Epithelial cell of proximal tubule (primary cell): ENCODE measurements around the gene ANO4. TPM values are rescaled to one million over a fixed set of nuclear protein-coding genes. Genes with fewer than 3 reads are reported as not detected.
"Not testable (repeated sequence)": the region's sequence is repeated elsewhere in the genome, so short reads cannot be mapped to it uniquely, and the experiment has no call there.

ENCODE experiments used
- DNase-seq: peaks from one replicate; pipeline ENCODE4 v3.0.0-alpha.2; 2011; ENCODE audit warnings: low read depth
- H3K4me3 ChIP-seq: 2 replicates; pipeline ENCODE4 v1.5.1; 2011; ENCODE audit warnings: low read depth, mild to moderate bottlenecking, low read length
- total RNA-seq: library from RNA; depleted of rRNA; stranded (reverse); fragments of >200 nt; gene quantifications from 2 replicates; pipeline ENCODE4 v1.2.3, GENCODE V29; 2015
- TF ChIP-seq, protein P1 (sequence below): conservative IDR thresholded peaks from 2 replicates; pipeline ENCODE4 v1.5.1; 2012; ENCODE audit warnings: low read depth, mild to moderate bottlenecking, low read length

ANO4 gene
- total RNA-seq, 1 donor from 2014 or later, result 0.86 TPM

DNA sequence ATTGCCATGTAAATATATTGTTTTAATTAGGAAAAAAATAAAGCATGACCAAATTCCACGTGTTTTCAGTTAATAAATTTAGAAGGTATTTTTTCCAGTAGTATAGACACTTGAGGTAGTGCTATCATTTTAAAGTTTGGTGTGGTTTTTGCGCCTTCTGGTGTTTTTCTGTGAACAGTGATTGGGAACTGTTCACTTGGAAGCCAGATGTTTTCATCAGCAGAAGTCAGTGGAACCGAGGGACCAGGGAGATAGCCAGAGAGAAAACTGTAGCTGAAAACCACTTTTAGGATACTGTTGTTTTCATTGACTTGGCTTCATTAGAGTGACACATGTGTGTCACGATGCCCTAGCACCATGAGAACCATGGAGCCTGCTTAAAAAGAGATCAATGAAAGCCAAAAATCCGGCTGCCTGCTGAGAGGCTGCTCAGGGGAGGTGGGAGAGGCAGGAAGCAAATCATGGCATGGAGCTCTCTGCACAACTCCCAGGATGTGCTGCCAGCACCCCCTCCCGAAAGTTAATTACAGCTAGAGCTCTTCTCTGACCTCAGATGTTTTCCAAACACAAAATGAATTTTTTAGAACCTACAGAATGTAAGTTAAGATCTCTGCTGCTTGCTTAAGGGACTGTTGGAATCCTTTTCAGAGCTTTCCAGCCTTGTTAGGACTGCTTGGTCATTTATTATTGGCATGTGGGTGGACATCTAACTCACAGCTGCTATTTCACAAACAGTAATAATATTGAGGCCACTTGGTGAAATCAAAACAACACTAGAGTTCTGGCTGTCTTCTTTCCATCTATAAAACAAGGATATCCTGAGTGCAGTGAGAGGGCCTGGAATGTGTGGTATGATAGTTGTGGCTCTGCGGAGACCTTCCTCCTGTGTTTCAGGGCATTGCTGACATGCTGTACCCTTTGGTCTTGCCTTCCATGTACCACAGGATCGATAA lies 192.3 kb downstream of the ANO4 start:
- TF ChIP-seq, protein P1, sequence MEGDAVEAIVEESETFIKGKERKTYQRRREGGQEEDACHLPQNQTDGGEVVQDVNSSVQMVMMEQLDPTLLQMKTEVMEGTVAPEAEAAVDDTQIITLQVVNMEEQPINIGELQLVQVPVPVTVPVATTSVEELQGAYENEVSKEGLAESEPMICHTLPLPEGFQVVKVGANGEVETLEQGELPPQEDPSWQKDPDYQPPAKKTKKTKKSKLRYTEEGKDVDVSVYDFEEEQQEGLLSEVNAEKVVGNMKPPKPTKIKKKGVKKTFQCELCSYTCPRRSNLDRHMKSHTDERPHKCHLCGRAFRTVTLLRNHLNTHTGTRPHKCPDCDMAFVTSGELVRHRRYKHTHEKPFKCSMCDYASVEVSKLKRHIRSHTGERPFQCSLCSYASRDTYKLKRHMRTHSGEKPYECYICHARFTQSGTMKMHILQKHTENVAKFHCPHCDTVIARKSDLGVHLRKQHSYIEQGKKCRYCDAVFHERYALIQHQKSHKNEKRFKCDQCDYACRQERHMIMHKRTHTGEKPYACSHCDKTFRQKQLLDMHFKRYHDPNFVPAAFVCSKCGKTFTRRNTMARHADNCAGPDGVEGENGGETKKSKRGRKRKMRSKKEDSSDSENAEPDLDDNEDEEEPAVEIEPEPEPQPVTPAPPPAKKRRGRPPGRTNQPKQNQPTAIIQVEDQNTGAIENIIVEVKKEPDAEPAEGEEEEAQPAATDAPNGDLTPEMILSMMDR, result no peak
- DNase-seq, result no peak

DNA sequence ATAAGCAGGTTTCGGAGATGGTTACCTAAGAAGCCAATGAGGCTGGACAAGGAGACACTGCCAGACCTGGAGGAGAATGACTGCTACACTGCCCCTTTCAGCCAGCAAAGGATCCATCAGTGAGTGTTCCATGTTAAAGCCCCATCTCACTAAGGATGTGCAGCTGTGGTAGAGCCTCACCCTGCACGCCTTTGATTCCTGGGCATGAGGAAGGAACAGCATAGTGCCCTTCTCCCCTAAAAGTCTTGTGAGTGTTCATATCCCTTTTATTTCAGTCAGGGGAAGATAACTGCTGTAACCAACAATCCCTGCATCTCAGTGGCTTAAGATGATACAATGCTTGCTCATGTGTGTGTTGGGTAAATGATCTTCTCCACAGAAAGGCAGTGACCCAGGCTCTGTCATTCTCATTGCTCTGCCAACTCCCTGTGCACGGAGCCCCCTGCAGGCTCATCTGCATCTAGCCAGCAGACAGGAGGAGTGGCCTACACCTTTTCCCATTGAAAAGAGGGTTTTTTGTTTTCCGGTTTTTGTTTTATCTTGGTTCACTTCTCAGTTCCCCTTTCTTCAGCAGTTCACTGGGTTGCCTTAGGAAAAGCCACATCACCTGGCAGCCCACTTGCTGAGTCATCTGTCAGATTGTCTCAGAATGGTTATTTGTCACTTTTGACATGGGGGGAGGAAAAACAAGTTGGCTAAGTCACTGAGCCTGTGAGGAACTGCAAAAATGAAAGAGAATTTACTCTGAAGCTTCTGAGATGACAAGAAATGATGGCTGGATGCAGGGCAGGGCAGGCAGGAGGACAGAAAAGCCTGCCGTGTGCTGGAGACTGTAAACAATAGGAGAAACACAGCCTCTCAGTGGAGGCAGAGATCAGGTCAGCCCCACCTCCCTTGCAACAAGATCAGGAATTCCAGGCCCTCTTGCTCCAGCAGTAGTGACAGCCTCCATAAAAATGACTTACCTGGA lies 193.3 kb downstream of the ANO4 start:
- TF ChIP-seq, protein P1, result peak; percentile 82
- peak; percentile 49 for DNase-seq
- H3K4me3 ChIP-seq, result no peak overlapping the region

More for the DNA sequence above, 192.3 kb downstream of the ANO4 start:
- H3K4me3 ChIP-seq, result no peak overlapping the region

DNA sequence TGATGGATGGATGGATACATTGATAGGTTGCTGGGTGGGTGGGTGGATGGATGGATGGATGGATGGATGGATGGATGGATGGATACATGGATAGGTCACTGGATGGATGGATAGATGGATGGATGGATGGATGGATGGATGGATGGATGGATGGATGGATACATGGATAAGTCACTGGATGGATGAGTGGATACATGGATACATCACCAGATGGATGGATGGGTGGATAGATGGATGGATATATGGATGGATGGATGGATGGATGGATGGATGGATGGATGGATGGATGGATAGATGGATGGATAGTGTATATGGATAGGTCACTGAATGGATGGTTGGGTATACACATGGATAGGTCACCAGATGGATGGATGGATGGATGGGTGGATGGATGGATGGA lies 194.9 kb downstream of the ANO4 start:
- not testable (repeated sequence) for H3K4me3 ChIP-seq

DNA sequence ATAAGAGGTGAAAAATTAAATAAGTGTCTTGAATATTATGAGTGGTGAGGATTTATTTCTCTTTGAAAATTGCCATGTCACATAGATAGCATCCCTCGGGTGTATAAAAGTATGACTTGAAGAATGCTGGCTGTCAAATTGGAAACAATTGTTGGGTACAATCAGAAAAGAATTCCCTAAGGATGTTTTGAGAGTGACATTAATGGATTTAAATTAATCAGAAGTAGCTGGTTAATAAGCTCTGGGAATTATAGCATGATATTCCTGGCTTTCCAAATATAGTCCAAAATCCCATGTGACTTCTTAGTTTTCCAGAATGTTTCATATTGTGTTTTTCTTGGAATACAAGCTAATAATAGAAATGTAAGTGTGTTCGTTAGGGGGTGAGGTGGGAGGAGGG lies 196.5 kb downstream of the ANO4 start:
- H3K4me3 ChIP-seq, result no peak overlapping the region
- DNase-seq, result no peak
- TF ChIP-seq, protein P1, result no peak

More for the DNA sequence above, 194.9 kb downstream of the ANO4 start:
- not testable (repeated sequence) for DNase-seq

DNA sequence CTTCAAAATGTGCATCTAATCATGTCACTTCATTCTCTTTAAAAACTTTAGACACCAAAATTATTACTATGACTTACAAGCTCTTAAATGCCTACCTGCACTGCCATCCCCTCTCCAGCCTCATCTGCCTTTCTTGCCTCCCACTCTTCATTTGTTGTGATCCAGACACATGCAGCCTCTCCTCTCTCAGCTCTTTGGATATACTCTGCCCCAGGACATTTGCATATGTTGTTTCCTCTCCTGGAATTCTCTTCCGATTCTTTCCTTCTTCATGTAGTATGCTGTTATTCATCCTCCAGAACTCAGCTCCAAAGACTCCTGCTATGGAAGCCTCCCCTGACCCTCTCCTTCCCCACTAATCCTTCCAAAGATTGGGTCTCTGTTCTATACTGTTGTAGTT lies 197.6 kb downstream of the ANO4 start:
- no peak overlapping the region for H3K4me3 ChIP-seq
- TF ChIP-seq, protein P1, result no peak
- no peak for DNase-seq

DNA sequence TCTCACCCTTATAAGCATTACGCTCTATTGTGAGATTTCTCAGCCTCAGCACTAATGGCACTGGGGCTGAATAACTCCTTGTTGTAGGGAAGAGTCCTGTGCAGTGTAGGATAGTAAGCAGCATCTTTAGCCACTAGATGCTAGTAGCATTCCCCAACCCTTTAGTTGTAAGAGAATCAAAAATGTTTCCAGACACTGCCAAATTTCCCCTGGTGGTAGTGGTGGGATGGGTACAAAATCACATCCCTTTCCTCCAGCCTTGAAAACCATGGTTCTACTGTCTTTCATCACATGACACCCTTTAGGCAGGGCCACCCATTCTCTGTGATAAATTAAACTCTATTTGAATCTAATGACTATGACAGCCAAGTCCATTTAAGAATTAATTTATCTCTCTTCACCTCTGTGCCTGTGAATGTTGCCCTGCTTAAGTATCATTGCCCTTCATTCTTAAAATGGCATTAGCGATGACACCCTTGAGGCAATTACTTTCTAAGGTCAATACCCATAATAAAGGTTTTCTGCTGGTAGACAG lies 199.4 kb downstream of the ANO4 start:
- TF ChIP-seq, protein P1, result peak; percentile 19
- DNase-seq, result no peak
- H3K4me3 ChIP-seq, result no peak overlapping the region

DNA sequence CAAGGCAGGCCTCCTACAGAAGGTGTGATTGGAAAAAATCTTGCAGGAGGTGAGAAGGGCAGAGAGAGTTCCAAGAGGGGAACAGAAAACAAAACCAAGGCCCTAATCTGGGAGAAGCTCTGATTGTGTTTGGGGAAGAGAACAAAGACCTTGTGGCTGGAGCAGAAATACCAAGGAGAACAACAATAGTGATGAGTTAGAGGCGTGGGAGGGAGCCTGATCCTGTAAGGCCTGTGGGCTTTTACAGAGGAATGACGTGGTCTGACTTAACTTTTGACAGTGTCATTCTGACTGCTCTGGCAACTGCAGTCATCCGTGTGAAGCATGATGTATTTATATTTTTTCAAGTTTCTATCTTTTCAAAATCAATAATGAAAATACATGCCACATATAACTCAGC lies 200.6 kb downstream of the ANO4 start:
- TF ChIP-seq, protein P1, result no peak
- no peak for DNase-seq
- H3K4me3 ChIP-seq, result no peak overlapping the region
